HEK293 (cell line): ENCODE data around the gene FRAS1.

Experiments
- GLI2 ChIP-seq: fragments of 450-650 bp; formaldehyde crosslinking; IDR thresholded peaks from 2 replicates; pipeline ENCODE4; 2017; ENCODE audit warnings: missing biosample characterization, missing genetic modification characterization, low read depth, borderline replicate concordance
- GLIS2 ChIP-seq: fragments of 450-650 bp; formaldehyde crosslinking; IDR thresholded peaks from 2 replicates; pipeline ENCODE4 v1.5.1; 2016; ENCODE audit warnings: missing biosample characterization, missing genetic modification characterization
- TCF7L2 ChIP-seq: IDR thresholded peaks from 2 replicates; pipeline ENCODE4 v1.6.1; 2011; ENCODE audit warnings: low read depth, mild to moderate bottlenecking, inconsistent platforms, low read length, moderate library complexity, borderline replicate concordance
- YY1 ChIP-seq: fragments of 450-650 bp; formaldehyde crosslinking; IDR thresholded peaks from 2 replicates; pipeline ENCODE4 v1.5.1; 2018; ENCODE audit warnings: missing biosample characterization, missing genetic modification characterization
- ZFP3 ChIP-seq: fragments of 450-650 bp; formaldehyde crosslinking; IDR thresholded peaks from 2 replicates; pipeline ENCODE4 v1.5.1; 2016; ENCODE audit warnings: low read depth, missing biosample characterization, missing genetic modification characterization
- ZNF138 ChIP-seq: fragments of 450-650 bp; formaldehyde crosslinking; IDR thresholded peaks from 2 replicates; pipeline ENCODE4 v1.5.1; 2016; ENCODE audit warnings: missing biosample characterization, missing genetic modification characterization, borderline replicate concordance
- ZNF302 ChIP-seq: fragments of 450-650 bp; formaldehyde crosslinking; IDR thresholded peaks from 2 replicates; pipeline ENCODE4 v1.5.1; 2016; ENCODE audit warnings: missing biosample characterization, missing genetic modification characterization, low read depth
- ZNF621 ChIP-seq: fragments of 450-650 bp; formaldehyde crosslinking; IDR thresholded peaks from 2 replicates; pipeline ENCODE4 v1.5.1; 2017; ENCODE audit warnings: missing biosample characterization, missing genetic modification characterization
- ZNF660 ChIP-seq: fragments of 450-650 bp; IDR thresholded peaks from 2 replicates; pipeline ENCODE4 v1.5.1; 2018; ENCODE audit warnings: missing biosample characterization, mild to moderate bottlenecking, missing genetic modification characterization
- TF ChIP-seq, protein P1 (sequence below): fragments of 450-650 bp; formaldehyde crosslinking; IDR thresholded peaks from 2 replicates; pipeline ENCODE4 v1.5.1; 2016; ENCODE audit warnings: missing biosample characterization, missing genetic modification characterization
- TF ChIP-seq, protein P2 (sequence below): fragments of 450-650 bp; formaldehyde crosslinking; IDR thresholded peaks from 2 replicates; pipeline ENCODE4 v1.5.1; 2016; ENCODE audit warnings: missing biosample characterization, missing genetic modification characterization
- TF ChIP-seq, protein P3 (sequence below): fragments of 450-650 bp; formaldehyde crosslinking; IDR thresholded peaks from 2 replicates; pipeline ENCODE4 v1.5.1; 2016; ENCODE audit warnings: missing biosample characterization, missing genetic modification characterization
- TF ChIP-seq, protein P4 (sequence below): sonication (generic); formaldehyde crosslinking; IDR thresholded peaks from 2 replicates; pipeline ENCODE4 v1.8.1; 2022; ENCODE audit warnings: mild to moderate bottlenecking, moderate library complexity, missing genetic modification reagents
- TF ChIP-seq, protein P5 (sequence below): fragments of 450-650 bp; formaldehyde crosslinking; IDR thresholded peaks from 2 replicates; pipeline ENCODE4 v1.5.1; 2016; ENCODE audit warnings: missing biosample characterization, missing genetic modification characterization

DNA sequence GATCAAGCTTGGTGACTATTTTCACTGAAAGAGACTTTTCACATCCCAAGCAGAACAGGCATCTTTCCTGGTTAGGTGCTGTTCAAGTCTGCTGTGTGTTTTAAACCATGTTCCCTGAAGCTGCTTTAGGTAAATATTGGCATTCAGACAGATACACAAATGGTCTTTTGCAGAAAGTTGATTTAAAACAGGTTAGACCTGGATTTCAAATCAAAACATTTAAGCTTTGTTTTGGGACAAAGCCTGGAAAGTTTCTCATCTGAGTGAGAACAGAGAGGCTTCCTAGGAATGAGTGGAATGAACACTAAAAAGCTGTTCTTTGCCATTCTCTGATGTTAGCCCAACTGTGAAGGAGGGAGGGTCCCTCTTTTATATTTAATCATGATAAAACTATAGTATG, 504.6 kb downstream of the FRAS1 start:
- TF ChIP-seq, protein P1, sequence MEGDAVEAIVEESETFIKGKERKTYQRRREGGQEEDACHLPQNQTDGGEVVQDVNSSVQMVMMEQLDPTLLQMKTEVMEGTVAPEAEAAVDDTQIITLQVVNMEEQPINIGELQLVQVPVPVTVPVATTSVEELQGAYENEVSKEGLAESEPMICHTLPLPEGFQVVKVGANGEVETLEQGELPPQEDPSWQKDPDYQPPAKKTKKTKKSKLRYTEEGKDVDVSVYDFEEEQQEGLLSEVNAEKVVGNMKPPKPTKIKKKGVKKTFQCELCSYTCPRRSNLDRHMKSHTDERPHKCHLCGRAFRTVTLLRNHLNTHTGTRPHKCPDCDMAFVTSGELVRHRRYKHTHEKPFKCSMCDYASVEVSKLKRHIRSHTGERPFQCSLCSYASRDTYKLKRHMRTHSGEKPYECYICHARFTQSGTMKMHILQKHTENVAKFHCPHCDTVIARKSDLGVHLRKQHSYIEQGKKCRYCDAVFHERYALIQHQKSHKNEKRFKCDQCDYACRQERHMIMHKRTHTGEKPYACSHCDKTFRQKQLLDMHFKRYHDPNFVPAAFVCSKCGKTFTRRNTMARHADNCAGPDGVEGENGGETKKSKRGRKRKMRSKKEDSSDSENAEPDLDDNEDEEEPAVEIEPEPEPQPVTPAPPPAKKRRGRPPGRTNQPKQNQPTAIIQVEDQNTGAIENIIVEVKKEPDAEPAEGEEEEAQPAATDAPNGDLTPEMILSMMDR (tag by site-specific recombination) = no peak
- TF ChIP-seq, protein P2, sequence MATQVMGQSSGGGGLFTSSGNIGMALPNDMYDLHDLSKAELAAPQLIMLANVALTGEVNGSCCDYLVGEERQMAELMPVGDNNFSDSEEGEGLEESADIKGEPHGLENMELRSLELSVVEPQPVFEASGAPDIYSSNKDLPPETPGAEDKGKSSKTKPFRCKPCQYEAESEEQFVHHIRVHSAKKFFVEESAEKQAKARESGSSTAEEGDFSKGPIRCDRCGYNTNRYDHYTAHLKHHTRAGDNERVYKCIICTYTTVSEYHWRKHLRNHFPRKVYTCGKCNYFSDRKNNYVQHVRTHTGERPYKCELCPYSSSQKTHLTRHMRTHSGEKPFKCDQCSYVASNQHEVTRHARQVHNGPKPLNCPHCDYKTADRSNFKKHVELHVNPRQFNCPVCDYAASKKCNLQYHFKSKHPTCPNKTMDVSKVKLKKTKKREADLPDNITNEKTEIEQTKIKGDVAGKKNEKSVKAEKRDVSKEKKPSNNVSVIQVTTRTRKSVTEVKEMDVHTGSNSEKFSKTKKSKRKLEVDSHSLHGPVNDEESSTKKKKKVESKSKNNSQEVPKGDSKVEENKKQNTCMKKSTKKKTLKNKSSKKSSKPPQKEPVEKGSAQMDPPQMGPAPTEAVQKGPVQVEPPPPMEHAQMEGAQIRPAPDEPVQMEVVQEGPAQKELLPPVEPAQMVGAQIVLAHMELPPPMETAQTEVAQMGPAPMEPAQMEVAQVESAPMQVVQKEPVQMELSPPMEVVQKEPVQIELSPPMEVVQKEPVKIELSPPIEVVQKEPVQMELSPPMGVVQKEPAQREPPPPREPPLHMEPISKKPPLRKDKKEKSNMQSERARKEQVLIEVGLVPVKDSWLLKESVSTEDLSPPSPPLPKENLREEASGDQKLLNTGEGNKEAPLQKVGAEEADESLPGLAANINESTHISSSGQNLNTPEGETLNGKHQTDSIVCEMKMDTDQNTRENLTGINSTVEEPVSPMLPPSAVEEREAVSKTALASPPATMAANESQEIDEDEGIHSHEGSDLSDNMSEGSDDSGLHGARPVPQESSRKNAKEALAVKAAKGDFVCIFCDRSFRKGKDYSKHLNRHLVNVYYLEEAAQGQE (tag by site-specific recombination) = no peak
- TF ChIP-seq ZNF302 (tag by site-specific recombination) (no peak), GLI2 (no peak), GLIS2 (tag by site-specific recombination) (no peak), TCF7L2 (no peak), ZNF660 (tag by site-specific recombination) (no peak), ZFP3 (tag by site-specific recombination) (no peak), ZNF621 (no peak), ZNF138 (tag by site-specific recombination) (no peak), YY1 (tag by site-specific recombination) (no peak)
- TF ChIP-seq, protein P3, sequence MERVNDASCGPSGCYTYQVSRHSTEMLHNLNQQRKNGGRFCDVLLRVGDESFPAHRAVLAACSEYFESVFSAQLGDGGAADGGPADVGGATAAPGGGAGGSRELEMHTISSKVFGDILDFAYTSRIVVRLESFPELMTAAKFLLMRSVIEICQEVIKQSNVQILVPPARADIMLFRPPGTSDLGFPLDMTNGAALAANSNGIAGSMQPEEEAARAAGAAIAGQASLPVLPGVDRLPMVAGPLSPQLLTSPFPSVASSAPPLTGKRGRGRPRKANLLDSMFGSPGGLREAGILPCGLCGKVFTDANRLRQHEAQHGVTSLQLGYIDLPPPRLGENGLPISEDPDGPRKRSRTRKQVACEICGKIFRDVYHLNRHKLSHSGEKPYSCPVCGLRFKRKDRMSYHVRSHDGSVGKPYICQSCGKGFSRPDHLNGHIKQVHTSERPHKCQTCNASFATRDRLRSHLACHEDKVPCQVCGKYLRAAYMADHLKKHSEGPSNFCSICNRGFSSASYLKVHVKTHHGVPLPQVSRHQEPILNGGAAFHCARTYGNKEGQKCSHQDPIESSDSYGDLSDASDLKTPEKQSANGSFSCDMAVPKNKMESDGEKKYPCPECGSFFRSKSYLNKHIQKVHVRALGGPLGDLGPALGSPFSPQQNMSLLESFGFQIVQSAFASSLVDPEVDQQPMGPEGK (tag by site-specific recombination) = no peak
- TF ChIP-seq, protein P4, sequence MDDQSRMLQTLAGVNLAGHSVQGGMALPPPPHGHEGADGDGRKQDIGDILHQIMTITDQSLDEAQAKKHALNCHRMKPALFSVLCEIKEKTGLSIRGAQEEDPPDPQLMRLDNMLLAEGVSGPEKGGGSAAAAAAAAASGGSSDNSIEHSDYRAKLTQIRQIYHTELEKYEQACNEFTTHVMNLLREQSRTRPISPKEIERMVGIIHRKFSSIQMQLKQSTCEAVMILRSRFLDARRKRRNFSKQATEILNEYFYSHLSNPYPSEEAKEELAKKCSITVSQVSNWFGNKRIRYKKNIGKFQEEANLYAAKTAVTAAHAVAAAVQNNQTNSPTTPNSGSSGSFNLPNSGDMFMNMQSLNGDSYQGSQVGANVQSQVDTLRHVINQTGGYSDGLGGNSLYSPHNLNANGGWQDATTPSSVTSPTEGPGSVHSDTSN (CRISPR knock-in tag) = no peak
- TF ChIP-seq, protein P5, sequence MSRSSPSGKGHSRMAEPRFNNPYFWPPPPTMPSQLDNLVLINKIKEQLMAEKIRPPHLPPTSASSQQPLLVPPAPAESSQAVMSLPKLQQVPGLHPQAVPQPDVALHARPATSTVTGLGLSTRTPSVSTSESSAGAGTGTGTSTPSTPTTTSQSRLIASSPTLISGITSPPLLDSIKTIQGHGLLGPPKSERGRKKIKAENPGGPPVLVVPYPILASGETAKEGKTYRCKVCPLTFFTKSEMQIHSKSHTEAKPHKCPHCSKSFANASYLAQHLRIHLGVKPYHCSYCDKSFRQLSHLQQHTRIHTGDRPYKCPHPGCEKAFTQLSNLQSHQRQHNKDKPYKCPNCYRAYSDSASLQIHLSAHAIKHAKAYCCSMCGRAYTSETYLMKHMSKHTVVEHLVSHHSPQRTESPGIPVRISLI (tag by site-specific recombination) = no peak
